ENCODE measurements around the gene PCNX3. TPM values are rescaled to one million over a fixed set of nuclear protein-coding genes. Genes with fewer than 3 reads are reported as not detected.
A peak's percentile ranks its signal among the peaks of the same experiment; 100 is the strongest.

Gene PCNX3
- total and polyA plus RNA-seq, 5 donors: 10.2 to 17.2 (median 13.9) TPM

GRCh38 chr11:65574811-65575567, 40.6 kb upstream of the PCNX3 start:
- WGBS: 26% methylated on average over 28 of the region's 28 CpGs
- Histone ChIP-seq H3K27ac (ENCODE audit: low read length) (peak overlapping the region; percentile 73), H3K9me3 (ENCODE audit: control insufficient read depth, low read length) (no peaks in the 10 kb centered on the region), H3K27me3 (ENCODE audit: control insufficient read depth, insufficient read depth) (no peaks in the 10 kb centered on the region), H3K4me1 (ENCODE audit: control insufficient read depth, insufficient read depth, low read length) (peaks cover 14% of the 10 kb centered on the region), H3K4me3 (ENCODE audit: low read length) (peak overlapping the region; percentile 84)
- DNase-seq (peak in 2 of 3 donors; percentile 66 to 74), ATAC-seq (no peak)
- intact Hi-C loops (cut with DNase I): loop anchor here in 1 of 4 donors (5.0 kb wide), 1 partner anchor 37 kb away; the partner anchor contains the start of gene MAP3K11

- DNase-seq: peak; percentile 81 to 93 (median 93)
- H3K27me3 ChIP-seq (ENCODE audit: control insufficient read depth, insufficient read depth): no peaks in the 10 kb centered on the region
- peak within 1 kb of the TSS; percentile 84 for H3K4me3 ChIP-seq (ENCODE audit: low read length)
- no peaks in the 10 kb centered on the region for H3K9me3 ChIP-seq (ENCODE audit: control insufficient read depth, low read length)
- peak; percentile 3 to 9 for ATAC-seq
- H3K4me1 ChIP-seq (ENCODE audit: control insufficient read depth, insufficient read depth, low read length): peaks cover 14% of the 10 kb centered on the region
- intact Hi-C loops (cut with DNase I): loop anchor here in 1 of 4 donors (5.0 kb wide), 1 partner anchor 37 kb away; the partner anchor contains the start of gene MAP3K11
- 1% methylated on average over 67 of the region's 69 CpGs for WGBS
- peak within 1 kb of the TSS; percentile 92 for H3K27ac ChIP-seq (ENCODE audit: low read length)
Observed at GRCh38 chr11:65575568-65576231, 39.9 kb upstream of the PCNX3 start, which contains the start of gene EHBP1L1. TSS of gene EHBP1L1 (plus strand) at chr11:65576053. CDS start at chr11:65576303, 250 bp downstream.

DNA sequence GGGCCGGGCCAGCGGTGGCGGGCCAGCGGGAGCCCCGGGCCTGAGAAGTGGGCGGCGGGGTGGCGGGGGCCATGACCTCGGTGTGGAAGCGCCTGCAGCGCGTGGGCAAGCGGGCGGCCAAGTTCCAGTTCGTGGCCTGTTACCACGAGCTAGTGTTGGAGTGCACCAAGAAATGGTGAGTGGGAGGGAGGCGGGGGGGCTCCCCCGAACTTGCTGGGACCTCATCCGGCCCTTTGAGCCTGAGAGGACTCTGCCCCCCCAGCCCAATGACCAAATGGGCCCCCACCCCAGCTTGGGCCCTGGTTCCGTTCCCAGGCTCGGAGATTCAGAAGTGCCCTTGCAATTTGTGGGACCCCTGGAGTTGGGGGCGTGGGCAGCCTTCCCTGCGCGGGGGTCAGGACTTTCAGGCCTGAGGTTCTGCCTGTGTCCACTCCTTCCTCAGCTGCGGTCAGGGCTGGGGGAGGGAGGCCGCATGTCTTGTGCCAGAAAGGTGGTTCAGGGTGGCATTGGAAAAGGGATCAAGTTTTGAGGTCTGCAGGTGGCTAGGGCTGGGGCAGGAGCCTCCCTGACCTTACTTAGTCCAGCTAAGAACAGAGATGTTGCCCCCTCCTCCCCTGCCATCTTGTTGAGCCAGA, 39.2 kb upstream of the PCNX3 start:
- WGBS: 10% methylated on average over 26 of the region's 26 CpGs
- H3K4me3 ChIP-seq (ENCODE audit: low read length): peak overlapping the region; percentile 84
- peak overlapping the region; percentile 92 for H3K27ac ChIP-seq (ENCODE audit: low read length)
- ATAC-seq: no peak
- peaks cover 14% of the 10 kb centered on the region for H3K4me1 ChIP-seq (ENCODE audit: control insufficient read depth, insufficient read depth, low read length)
- intact Hi-C loops (cut with DNase I): loop anchor here in 1 of 4 donors (5.0 kb wide), 1 partner anchor 36 kb away; the partner anchor contains the start of gene MAP3K11
- H3K27me3 ChIP-seq (ENCODE audit: control insufficient read depth, insufficient read depth): no peaks in the 10 kb centered on the region
- peak; percentile 57 to 82 (median 80) for DNase-seq
- no peaks in the 10 kb centered on the region for H3K9me3 ChIP-seq (ENCODE audit: control insufficient read depth, low read length)

DNA sequence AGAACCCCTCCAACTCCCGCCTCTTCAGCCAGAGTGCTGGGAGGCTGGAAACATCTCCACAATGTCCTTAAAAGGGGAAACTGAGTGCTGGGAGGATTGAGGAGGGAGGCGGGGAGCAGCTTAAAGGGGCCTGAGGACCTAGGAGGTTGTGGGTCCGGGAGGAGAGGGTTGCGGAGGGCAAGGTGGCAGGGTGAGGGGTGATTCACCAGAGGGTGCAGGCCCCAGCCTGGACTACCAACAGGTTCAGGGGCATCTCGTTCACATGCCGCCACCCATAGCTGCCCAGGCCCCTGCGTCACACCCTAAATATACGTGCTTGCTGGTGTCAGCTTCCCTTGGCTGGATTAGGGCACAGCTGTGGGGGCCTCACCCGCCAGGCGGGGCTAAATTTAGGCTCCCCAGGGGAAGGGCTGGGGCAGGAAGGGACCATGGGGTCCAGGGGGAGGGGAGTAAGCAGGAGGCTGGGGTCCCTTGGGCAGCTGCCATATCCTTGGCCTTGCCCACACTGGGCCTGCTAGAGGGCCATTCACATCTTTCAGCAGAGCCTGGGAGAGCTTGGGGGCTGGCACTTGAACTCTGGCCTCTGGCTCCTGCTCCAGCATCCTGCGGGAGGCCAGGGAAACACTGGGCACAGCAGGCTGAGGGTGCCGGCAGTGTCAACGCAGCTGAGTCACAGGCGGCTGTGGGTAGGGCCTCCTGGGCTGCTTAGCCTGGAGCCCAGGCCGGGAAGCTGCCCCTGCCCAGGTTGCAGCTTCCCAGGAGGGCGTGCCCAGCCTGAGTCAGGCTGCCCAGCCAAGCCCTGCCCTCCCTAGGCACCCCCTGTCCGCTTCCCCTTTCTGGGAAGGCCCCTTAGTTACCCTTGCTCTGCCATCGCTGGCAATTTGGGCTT, 38.5 kb upstream of the PCNX3 start:
- H3K27me3 ChIP-seq (ENCODE audit: control insufficient read depth, insufficient read depth): no peaks in the 10 kb centered on the region
- peaks cover 9% of the 10 kb centered on the region for H3K4me1 ChIP-seq (ENCODE audit: control insufficient read depth, insufficient read depth, low read length)
- 33% methylated on average over 18 of the region's 18 CpGs for WGBS
- intact Hi-C loops (cut with DNase I): loop anchor here in 1 of 4 donors (5.0 kb wide), 1 partner anchor 35 kb away; the partner anchor contains the start of gene MAP3K11
- no peaks in the 10 kb centered on the region for H3K9me3 ChIP-seq (ENCODE audit: control insufficient read depth, low read length)
- DNase-seq: peak; percentile 82 to 88 (median 84)
- peak; percentile 29 to 52 for ATAC-seq
- H3K27ac ChIP-seq (ENCODE audit: low read length): peak overlapping the region; percentile 92
- peak overlapping the region; percentile 84 for H3K4me3 ChIP-seq (ENCODE audit: low read length)

GRCh38 chr11:65577756-65578109, 37.8 kb upstream of the PCNX3 start:
- peaks cover 9% of the 10 kb centered on the region for H3K4me1 ChIP-seq (ENCODE audit: control insufficient read depth, insufficient read depth, low read length)
- WGBS: 30% methylated on average over 8 of the region's 8 CpGs
- ATAC-seq: no peak
- H3K27ac ChIP-seq (ENCODE audit: low read length): peak overlapping the region; percentile 92
- intact Hi-C loops (cut with DNase I): loop anchor here in 1 of 4 donors (5.0 kb wide), 1 partner anchor 35 kb away; the partner anchor contains the start of gene MAP3K11
- no peak overlapping the region for H3K4me3 ChIP-seq (ENCODE audit: low read length)
- H3K27me3 ChIP-seq (ENCODE audit: control insufficient read depth, insufficient read depth): no peaks in the 10 kb centered on the region
- H3K9me3 ChIP-seq (ENCODE audit: control insufficient read depth, low read length): no peaks in the 10 kb centered on the region
- DNase-seq: peak in 2 of 3 donors; percentile 65 to 72

DNA sequence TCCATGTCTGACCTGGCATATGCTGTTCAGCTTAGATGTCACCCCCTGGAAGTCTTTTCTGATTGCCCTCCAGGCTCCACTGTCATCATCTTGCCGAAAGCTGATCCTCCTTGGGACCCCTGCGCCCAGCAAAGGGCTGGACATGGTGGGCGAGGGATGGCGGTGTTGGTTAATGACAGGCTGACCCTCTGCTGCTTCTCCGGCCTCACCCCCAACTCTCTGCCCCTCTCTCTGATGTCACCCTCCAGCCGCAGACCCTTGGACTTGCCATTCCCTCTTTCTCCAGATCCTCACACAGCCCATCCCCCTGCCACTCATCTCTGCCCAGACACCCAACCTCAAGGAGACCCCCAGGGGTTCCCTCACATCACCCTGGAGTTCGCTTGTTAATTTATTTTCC, 37.4 kb upstream of the PCNX3 start:
- DNase-seq (peak in 1 of 3 donors; percentile 45), ATAC-seq (no peak)
- 88% methylated on average over 7 of the region's 7 CpGs for WGBS
- Histone ChIP-seq H3K9me3 (ENCODE audit: control insufficient read depth, low read length) (no peaks in the 10 kb centered on the region), H3K27me3 (ENCODE audit: control insufficient read depth, insufficient read depth) (no peaks in the 10 kb centered on the region), H3K27ac (ENCODE audit: low read length) (peak overlapping the region; percentile 92), H3K4me1 (ENCODE audit: control insufficient read depth, insufficient read depth, low read length) (peaks cover 9% of the 10 kb centered on the region), H3K4me3 (ENCODE audit: low read length) (no peak overlapping the region)
- intact Hi-C loops (cut with DNase I): loop anchor here in 1 of 4 donors (5.0 kb wide), 1 partner anchor 34 kb away; the partner anchor contains the start of gene MAP3K11

GRCh38 chr11:65578667-65579066, 36.9 kb upstream of the PCNX3 start:
- ATAC-seq: no peak
- Histone ChIP-seq H3K9me3 (ENCODE audit: control insufficient read depth, low read length) (no peaks in the 10 kb centered on the region), H3K4me1 (ENCODE audit: control insufficient read depth, insufficient read depth, low read length) (peaks cover 9% of the 10 kb centered on the region), H3K27me3 (ENCODE audit: control insufficient read depth, insufficient read depth) (no peaks in the 10 kb centered on the region), H3K27ac (ENCODE audit: low read length) (no peak overlapping the region), H3K4me3 (ENCODE audit: low read length) (no peak overlapping the region)
- DNase-seq: no peak
- intact Hi-C loops (cut with DNase I): loop anchor here in 1 of 4 donors (5.0 kb wide), 1 partner anchor 34 kb away; the partner anchor contains the start of gene MAP3K11
- 68% methylated on average over 3 of the region's 3 CpGs for WGBS

DNA sequence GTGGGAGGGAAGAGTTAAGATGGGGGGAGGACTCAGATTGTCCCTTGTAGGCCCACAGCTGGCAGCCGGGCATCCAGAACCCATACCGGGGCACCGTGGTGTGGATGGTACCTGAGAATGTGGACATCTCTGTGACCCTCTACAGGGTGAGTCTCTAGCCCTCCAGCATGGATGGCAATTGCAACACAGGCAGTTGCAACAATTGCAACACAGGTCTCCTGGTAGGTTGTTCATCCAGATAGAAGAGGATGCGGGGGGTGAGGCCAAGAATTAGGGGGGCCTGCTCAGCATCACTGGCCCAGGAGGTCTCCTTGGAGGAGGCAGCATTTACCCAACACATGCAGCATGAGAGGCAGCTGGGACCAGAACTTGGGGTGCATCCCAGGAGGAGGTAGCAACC, 36.3 kb upstream of the PCNX3 start:
- DNase-seq (no peak), ATAC-seq (no peak)
- WGBS: 85% methylated on average over 4 of the region's 4 CpGs
- Histone ChIP-seq H3K9me3 (ENCODE audit: control insufficient read depth, low read length) (no peaks in the 10 kb centered on the region), H3K4me3 (ENCODE audit: low read length) (no peak overlapping the region), H3K27me3 (ENCODE audit: control insufficient read depth, insufficient read depth) (no peaks in the 10 kb centered on the region), H3K27ac (ENCODE audit: low read length) (no peak overlapping the region), H3K4me1 (ENCODE audit: control insufficient read depth, insufficient read depth, low read length) (peaks cover 7% of the 10 kb centered on the region)
- intact Hi-C loops (cut with DNase I): loop anchor here in 1 of 4 donors (5.0 kb wide), 1 partner anchor 33 kb away; the partner anchor contains the start of gene MAP3K11

- no peak for ATAC-seq
- WGBS: 89% methylated on average over 19 of the region's 19 CpGs
- intact Hi-C loops (cut with DNase I): no loop called here
- no peak overlapping the region for H3K4me3 ChIP-seq (ENCODE audit: low read length)
- H3K4me1 ChIP-seq (ENCODE audit: control insufficient read depth, insufficient read depth, low read length): peaks cover 7% of the 10 kb centered on the region
- peak in 1 of 3 donors; percentile 45 for DNase-seq
- H3K9me3 ChIP-seq (ENCODE audit: control insufficient read depth, low read length): no peaks in the 10 kb centered on the region
- H3K27ac ChIP-seq (ENCODE audit: low read length): no peak overlapping the region
- no peaks in the 10 kb centered on the region for H3K27me3 ChIP-seq (ENCODE audit: control insufficient read depth, insufficient read depth)
Observed at GRCh38 chr11:65580031-65580692, 35.4 kb upstream of the PCNX3 start.
